Mesangial cell (primary cell): ENCODE measurements around the gene RADIL. TPM values are rescaled to one million over a fixed set of nuclear protein-coding genes. Genes with fewer than 3 reads are reported as not detected.

ENCODE experiments used
- total RNA-seq: library from RNA; depleted of rRNA; stranded (reverse); fragments of >200 nt; gene quantifications from 2 replicates; pipeline ENCODE4 v1.2.3, GENCODE V29; 2015

RADIL gene, protein sequence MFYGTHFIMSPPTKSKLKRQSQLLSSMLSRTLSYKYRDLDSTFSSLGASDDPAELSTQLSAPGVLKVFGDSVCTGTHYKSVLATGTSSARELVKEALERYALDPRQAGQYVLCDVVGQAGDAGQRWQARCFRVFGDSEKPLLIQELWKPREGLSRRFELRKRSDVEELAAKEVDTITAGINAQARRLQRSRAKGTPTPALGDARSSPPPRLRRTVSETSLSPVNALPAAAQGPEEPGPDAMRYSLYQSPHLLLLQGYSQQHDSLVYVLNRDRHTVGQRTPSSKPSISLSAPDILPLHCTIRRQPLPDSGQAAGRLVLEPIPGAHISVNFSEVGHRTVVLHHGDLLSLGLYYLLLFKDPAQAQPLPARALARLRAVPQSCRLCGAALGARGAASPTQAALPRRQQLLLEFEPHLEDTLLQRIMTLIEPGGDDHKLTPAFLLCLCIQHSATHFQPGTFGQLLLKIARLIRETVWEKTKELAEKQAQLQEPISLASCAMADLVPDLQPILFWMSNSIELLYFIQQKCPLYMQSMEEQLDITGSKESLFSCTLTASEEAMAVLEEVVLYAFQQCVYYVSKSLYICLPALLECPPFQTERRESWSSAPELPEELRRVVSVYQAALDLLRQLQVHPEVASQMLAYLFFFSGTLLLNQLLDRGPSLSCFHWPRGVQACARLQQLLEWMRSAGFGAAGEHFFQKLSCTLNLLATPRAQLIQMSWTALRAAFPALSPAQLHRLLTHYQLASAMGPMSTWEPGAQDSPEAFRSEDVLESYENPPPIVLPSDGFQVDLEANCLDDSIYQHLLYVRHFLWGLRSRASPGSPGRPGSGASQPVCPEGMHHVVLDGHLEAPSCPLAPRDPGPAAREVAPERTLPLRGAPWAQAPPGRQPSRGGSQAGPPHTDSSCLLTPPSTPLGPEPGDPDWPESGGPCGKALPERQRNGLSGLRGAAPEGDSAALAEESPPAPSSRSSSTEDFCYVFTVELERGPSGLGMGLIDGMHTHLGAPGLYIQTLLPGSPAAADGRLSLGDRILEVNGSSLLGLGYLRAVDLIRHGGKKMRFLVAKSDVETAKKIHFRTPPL
- total RNA-seq: 0.63 and 1.3 TPM in 2 replicates

DNA sequence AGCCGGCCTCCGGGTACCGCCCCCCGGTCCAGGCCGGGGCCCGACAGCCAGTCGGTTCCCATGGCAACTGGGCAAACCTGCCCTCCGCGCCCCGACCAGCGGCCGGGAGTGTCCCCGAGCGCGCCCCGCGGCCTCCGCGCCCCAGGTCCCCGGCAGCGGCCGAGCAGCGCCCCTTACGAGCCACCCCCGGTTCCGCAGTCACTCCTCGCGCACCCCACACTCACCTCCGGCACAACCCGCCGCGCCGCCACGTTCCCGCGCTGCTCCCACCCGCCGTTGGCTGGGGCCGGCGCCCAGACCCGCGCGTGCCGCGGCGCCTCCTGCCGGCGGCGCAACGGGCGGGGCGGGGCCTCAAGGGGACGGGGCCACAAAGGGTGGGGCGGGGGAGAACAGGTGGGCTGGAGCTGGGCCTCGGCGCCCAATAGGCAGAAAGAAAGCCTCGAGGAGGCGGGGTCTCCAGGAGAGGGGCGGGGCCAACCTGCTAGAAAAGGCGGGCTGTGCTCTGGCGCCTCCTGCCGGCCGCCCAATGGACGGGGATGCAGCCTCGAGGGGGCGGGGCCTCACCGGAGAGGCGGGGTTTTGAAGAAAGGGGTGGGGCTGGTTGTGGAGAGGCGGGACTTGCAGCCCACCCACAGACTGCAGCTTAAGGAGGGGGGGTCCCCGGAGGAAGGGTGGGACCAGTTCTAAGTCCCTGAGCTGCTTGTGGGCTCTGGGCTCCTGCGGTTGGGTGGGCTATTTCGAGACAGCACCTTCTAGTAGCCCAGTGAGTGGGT is at the start of gene RADIL:
Gene RADIL, minus strand, starts transcription at position 345 of the 773 bp plus-strand sequence. CDS start 5,577 bp downstream, outside the sequence.

DNA sequence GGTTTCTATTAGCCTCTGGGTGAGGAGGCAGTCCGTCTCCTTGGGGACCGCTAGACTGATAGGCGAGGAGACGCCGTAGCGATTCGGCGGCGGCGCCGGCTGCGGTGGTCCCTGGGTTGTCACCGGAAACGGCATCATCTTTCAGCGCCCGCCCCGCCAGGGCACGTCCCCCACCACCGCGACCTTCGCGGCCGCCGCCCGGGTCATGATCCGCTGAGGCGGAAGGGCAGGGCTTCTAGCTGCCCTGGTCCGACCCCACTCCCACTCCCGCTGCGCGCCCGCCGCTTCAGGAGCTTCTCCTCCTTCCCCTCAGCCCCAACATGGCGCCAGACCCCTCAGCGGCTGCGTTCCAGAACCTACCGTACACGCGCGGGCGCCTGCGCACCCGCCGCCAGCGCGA is 21.8 kb downstream of the RADIL start, which contains the start of gene PAPOLB:
Gene PAPOLB, minus strand, starts transcription at position 358 of the 400 bp plus-strand sequence. Its CDS starts 220 bp downstream, at position 138.

DNA sequence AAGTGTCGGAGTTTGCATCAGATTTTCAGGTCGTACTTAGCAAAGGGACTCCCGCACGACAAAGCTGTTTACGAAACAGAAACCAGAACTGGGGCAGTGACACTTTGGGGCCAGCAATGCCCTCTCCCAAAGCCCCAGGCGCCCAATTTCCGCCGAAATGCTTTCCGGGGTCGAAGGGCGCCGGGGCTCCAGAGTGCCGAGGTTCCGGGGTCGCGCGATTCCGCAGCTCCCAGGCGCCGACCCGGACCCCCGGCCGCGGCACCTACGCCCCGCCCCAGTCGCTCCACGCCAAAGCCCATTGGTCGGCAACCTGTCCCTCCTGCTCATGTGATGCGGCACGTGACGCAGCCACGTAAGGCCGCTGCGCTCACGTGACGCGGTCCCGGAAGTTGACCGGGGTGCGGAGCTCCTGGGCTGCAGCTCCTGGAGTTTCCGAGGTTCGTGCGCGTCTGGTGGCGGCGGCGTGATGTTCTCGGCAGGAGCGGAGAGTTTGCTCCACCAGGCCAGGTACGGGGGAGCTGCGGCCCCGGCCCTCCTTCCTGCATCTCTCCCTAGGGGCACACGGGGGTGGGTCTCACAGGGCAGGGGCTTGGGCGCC is 108.2 kb downstream of the RADIL start, which contains the start of gene AP5Z1:
Gene AP5Z1, plus strand, starts transcription at position 374 of the 598 bp plus-strand sequence. Its CDS starts 93 bp downstream, at position 467.

Other genes starting within 250 kb of the RADIL start
- 35.7 and 53.2 TPM in 2 replicates for gene FOXK1, start 201.4 kb downstream of the RADIL start, total RNA-seq
- gene AP5Z1, start 108.1 kb downstream of the RADIL start, total RNA-seq: 19.2 and 35.2 TPM in 2 replicates
- gene PAPOLB, start 21.7 kb downstream of the RADIL start, total RNA-seq: under 0.01 TPM in 1 of 2 replicates, not detected in the other
- not detected in 2 replicates for gene MMD2, start 75.5 kb upstream of the RADIL start, total RNA-seq
- gene RBAK, start 162.1 kb upstream of the RADIL start, total RNA-seq: 2.0 and 4.6 TPM in 2 replicates